Psoas muscle (tissue), 8 donors: Measurements from ENCODE around the gene RET. TPM values are rescaled to one million over a fixed set of nuclear protein-coding genes. Genes with fewer than 3 reads are reported as not detected.

ENCODE experiments used
- ATAC-seq, 4 donors: fragments of 200-7000 bp; cut with Tn5 transposase; one replicate each; pipeline ENCODE4 v1.9.1; 2020; ENCODE audit warnings: moderate library complexity in 3 of 4, mild to moderate bottlenecking in 2 of 4
- DNase-seq, 2 donors: peaks; one replicate each; pipeline ENCODE4 v3.0.0-alpha.2; 2020
- H3K27ac ChIP-seq: fragments of 200-600 bp; one replicate; pipeline ENCODE4 v1.8.0; 2022
- H3K27me3 ChIP-seq, 3 donors: fragments of 200-600 bp in 1 of 3; one replicate each; pipeline versions ENCODE4 v1.6.1 to v1.8.0; 2013 to 2022; ENCODE audit warnings: low read length in 2 of 3, mild to moderate bottlenecking in 2 of 3, moderate library complexity in 1 of 3; ENCODE audit not compliant: insufficient read depth in 3 of 3
- H3K36me3 ChIP-seq, 2 donors: fragments of 200-600 bp in 1 of 2; one replicate each; pipeline versions ENCODE4 v1.6.1 to v1.8.0; 2013 to 2022; ENCODE audit warnings: low read depth in 1 of 2, mild to moderate bottlenecking in 1 of 2, moderate library complexity in 1 of 2; ENCODE audit not compliant: insufficient read depth in 1 of 2
- H3K4me1 ChIP-seq: fragments of 200-600 bp; one replicate; pipeline ENCODE4 v1.8.0; 2022
- H3K4me3 ChIP-seq: fragments of 200-600 bp; one replicate; pipeline ENCODE4 v1.8.0; 2022; ENCODE audit warnings: mild to moderate bottlenecking
- H3K9me3 ChIP-seq: fragments of 200-600 bp; one replicate; pipeline ENCODE4 v1.8.0; 2022
- CTCF ChIP-seq: fragments of 200-600 bp; IDR thresholded peaks from one replicate; pipeline ENCODE4 v1.8.0; 2022; ENCODE audit warnings: antibody characterized with exemption
- WGBS, 3 donors: extraction: QIAGEN DNeasy Blood & Tissue Kit; methylation state at CpG; one replicate each; pipeline versions ENCODE4 v1.1.6 to v1.1.7; 2013; 5-methylcytosine and 5-hydroxymethylcytosine counted together
- intact Hi-C, 2 donors: fragments of 100-400 bp; cut with DNase I; formaldehyde crosslinking; loops; one replicate each; pipeline versions ENCODE4 v1.11.0 to v1.14.2; 2022
- polyA plus RNA-seq, 3 donors: library from polyadenylated mRNA; stranded (reverse); fragments of 200-250 nt; gene quantifications; one replicate each; pipeline ENCODE4 v1.2.3, GENCODE V29; 2013
- total RNA-seq, 4 donors: library from RNA; stranded (reverse); fragmentation: NEBNext Ultra II Directional in 2 of 4; extraction: Animal tissue kit (Norgen Biotek cat#: 25700) in 2 of 4; gene quantifications; one replicate each; pipeline versions ENCODE4 v1.2.1 to v1.2.4, GENCODE V29; 2021 to 2023
- donor health status: healthy with polysubstance abuse.
- donor health status: DM: no; HTN: no; CAD: no; lungs with moderate emphysema.
- donor health status: Bipolar disorder and iron deficiency.
- donor health status: healthy.
- donor health status: DM: yes; HTN: yes; CAD: no.
- donor health status: DM: no; HTN: no; CAD: no.
- donor health status: DM: no; HTN: no; CAD: no.
- donor health status: DM: yes; HTN: yes; CAD: no.

Gene RET
- total and polyA plus RNA-seq, 7 donors, result 0.35 to 2.6 (median 0.60) TPM

- no peak for ATAC-seq
- Histone ChIP-seq H3K4me1 (no peaks in the 10 kb centered on the region), H3K4me3 (no peak overlapping the region), H3K36me3 (no peaks in the 10 kb centered on the region), H3K27ac (no peak overlapping the region), H3K27me3 (peaks cover 0 to 3% (median 0%) of the 10 kb centered on the region in 3 donors), H3K9me3 (no peaks in the 10 kb centered on the region)
- 89 to 93% (median 93%) methylated on average over 4 of the region's 4 CpGs for WGBS, 3 donors
- DNase-seq, result peak in 1 of 2 donors; percentile 30
- TF ChIP-seq CTCF, result no peak
- intact Hi-C loops, result no loop called here
Measured at GRCh38 chr10:43069579-43069978, 7.3 kb upstream of the RET start.

GRCh38 chr10:43070121-43071085 lies 6.5 kb upstream of the RET start:
- H3K27ac ChIP-seq, result no peak overlapping the region
- ATAC-seq (no peak), DNase-seq (peak in 1 of 2 donors; percentile 46)
- H3K36me3 ChIP-seq, result no peaks in the 10 kb centered on the region
- WGBS, 3 donors, result 80 to 87% (median 86%) methylated on average over 17 of the region's 17 CpGs
- intact Hi-C loops, result no loop called here
- no peaks in the 10 kb centered on the region for H3K9me3 ChIP-seq
- H3K4me3 ChIP-seq, result no peak overlapping the region
- TF ChIP-seq CTCF, result no peak
- H3K27me3 ChIP-seq, result peaks cover 0 to 11% (median 0%) of the 10 kb centered on the region in 3 donors
- H3K4me1 ChIP-seq, result no peaks in the 10 kb centered on the region

- Histone ChIP-seq H3K4me3 (no peak overlapping the region), H3K36me3 (no peaks in the 10 kb centered on the region), H3K27ac (no peak overlapping the region), H3K27me3 (peaks cover 0 to 23% (median 9%) of the 10 kb centered on the region in 3 donors), H3K9me3 (no peaks in the 10 kb centered on the region), H3K4me1 (peaks cover 4% of the 10 kb centered on the region)
- DNase-seq (peak in 1 of 2 donors; percentile 34), ATAC-seq (no peak)
- intact Hi-C loops, result no loop called here
- 81 to 83% (median 82%) methylated on average over 19 of the region's 19 CpGs for WGBS, 3 donors
- TF ChIP-seq CTCF, result no peak
Measured at GRCh38 chr10:43071865-43072650, 4.8 kb upstream of the RET start.

GRCh38 chr10:43073191-43073590 lies 3.7 kb upstream of the RET start:
- intact Hi-C loops, result no loop called here

More at GRCh38 chr10:43073191-43073590, 3.7 kb upstream of the RET start:
- WGBS, 3 donors, result 74 to 90% (median 86%) methylated on average over 3 of the region's 3 CpGs
- no peak for TF ChIP-seq CTCF
- DNase-seq (peak in 1 of 2 donors; percentile 47), ATAC-seq (no peak)
- H3K4me3 ChIP-seq, result no peak overlapping the region
- H3K4me1 ChIP-seq, result peaks cover 4% of the 10 kb centered on the region
- no peak overlapping the region for H3K27ac ChIP-seq
- peaks cover 0 to 30% (median 11%) of the 10 kb centered on the region in 3 donors for H3K27me3 ChIP-seq
- H3K9me3 ChIP-seq, result no peaks in the 10 kb centered on the region
- H3K36me3 ChIP-seq, result no peaks in the 10 kb centered on the region
